Gastroesophageal sphincter (tissue), 3 donors: ENCODE data around the gene PDCD4.

Experiments
- CTCF ChIP-seq, 4 experiments: fragments of 200-600 bp in 2 of 4; fragments of 450-650 bp in 2 of 4; sonication (generic) in 1 of 4; IDR thresholded peaks; one replicate each; pipeline ENCODE4 v1.5.1; 2017 to 2019; ENCODE audit warnings: antibody characterized with exemption in 4 of 4, mild to moderate bottlenecking in 2 of 4, moderate library complexity in 2 of 4
- EP300 ChIP-seq: sonication (generic); formaldehyde crosslinking; IDR thresholded peaks from one replicate; pipeline ENCODE4 v1.6.1; 2017; ENCODE audit warnings: antibody characterized with exemption, mild to moderate bottlenecking

GRCh38 chr10:110853921-110854605, 17.7 kb upstream of the PDCD4 start:
- TF ChIP-seq EP300 (no peak), CTCF (IDR thresholded peaks at IDR 0.05) (no peak)
